NCI-H2107 (cell line): Measurements from ENCODE around the gene PRR16.

Experiments used
- DNase-seq: peaks from one replicate; lab custom pipeline; 2025; lab: John Stamatoyannopoulos, UW

The PRR16 gene

GRCh38 chr5:120516805-120517204 is 52.7 kb downstream of the PRR16 start:
- DNase-seq: no peak

GRCh38 chr5:120517607-120518252 is 53.6 kb downstream of the PRR16 start:
- DNase-seq: no peak

- DNase-seq: no peak
These were observed 54.5 kb downstream of the PRR16 start for GRCh38 chr5:120518581-120518980.

- no peak for DNase-seq
These were observed 63.2 kb downstream of the PRR16 start for GRCh38 chr5:120527251-120527650.

- DNase-seq: no peak
These were observed 64.5 kb downstream of the PRR16 start for GRCh38 chr5:120528609-120529008.

- no peak for DNase-seq
These were observed 65.3 kb downstream of the PRR16 start for GRCh38 chr5:120529386-120529785.

- DNase-seq: no peak
These were observed 67.1 kb downstream of the PRR16 start for GRCh38 chr5:120531215-120531614.

- DNase-seq: no peak
These were observed 68.7 kb downstream of the PRR16 start for GRCh38 chr5:120532835-120533234.

- DNase-seq: no peak
These were observed 69.5 kb downstream of the PRR16 start for GRCh38 chr5:120533581-120533980.

GRCh38 chr5:120535900-120536299 is 71.8 kb downstream of the PRR16 start:
- DNase-seq: no peak

- DNase-seq: no peak
These were observed 74.0 kb downstream of the PRR16 start for GRCh38 chr5:120538149-120538548.

GRCh38 chr5:120538644-120539043 is 74.5 kb downstream of the PRR16 start:
- DNase-seq: no peak

- no peak for DNase-seq
These were observed 75.4 kb downstream of the PRR16 start for GRCh38 chr5:120539471-120539870.

GRCh38 chr5:120540097-120540496 is 76.0 kb downstream of the PRR16 start:
- no peak for DNase-seq

- no peak for DNase-seq
These were observed 79.9 kb downstream of the PRR16 start for GRCh38 chr5:120544043-120544442.

GRCh38 chr5:120545007-120545406 is 80.9 kb downstream of the PRR16 start:
- no peak for DNase-seq

GRCh38 chr5:120545951-120546350 is 81.9 kb downstream of the PRR16 start:
- no peak for DNase-seq

- DNase-seq: no peak
These were observed 82.8 kb downstream of the PRR16 start for GRCh38 chr5:120546922-120547321.

GRCh38 chr5:120550358-120550757 is 86.3 kb downstream of the PRR16 start:
- no peak for DNase-seq

- no peak for DNase-seq
These were observed 88.5 kb downstream of the PRR16 start for GRCh38 chr5:120552638-120553037.

- DNase-seq: no peak
These were observed 91.2 kb downstream of the PRR16 start for GRCh38 chr5:120555345-120555744.

GRCh38 chr5:120564013-120564412 is 99.9 kb downstream of the PRR16 start:
- no peak for DNase-seq

- no peak for DNase-seq
These were observed 103.0 kb downstream of the PRR16 start for GRCh38 chr5:120567066-120567465.

GRCh38 chr5:120567921-120568320 is 103.8 kb downstream of the PRR16 start:
- DNase-seq: no peak

GRCh38 chr5:120568711-120569110 is 104.6 kb downstream of the PRR16 start:
- DNase-seq: no peak
